Heart right ventricle (tissue), 16 donors: ENCODE data around the gene RFTN1. TPM values are rescaled to one million over a fixed set of nuclear protein-coding genes. Genes with fewer than 3 reads are reported as not detected.
A peak's percentile ranks its signal among the peaks of the same experiment; 100 is the strongest.

Experiments
- ATAC-seq, 8 donors: fragments of 200-7000 bp; cut with Tn5 transposase; one replicate each; pipeline ENCODE4 v1.9.1; 2020; ENCODE audit warnings: mild to moderate bottlenecking in 8 of 8, moderate library complexity in 8 of 8, moderate number of reproducible peaks in 1 of 8
- DNase-seq, 2 donors: peaks; one replicate each; pipeline ENCODE4 v3.0.0-alpha.2; 2020
- H3K27ac ChIP-seq, 10 donors: fragments of 200-600 bp; sonication (generic) in 2 of 10; one replicate each; pipeline versions ENCODE4 v1.5.0 to v1.8.0; 2020 to 2022; ENCODE audit warnings: mild to moderate bottlenecking in 3 of 10
- H3K27me3 ChIP-seq, 7 donors: fragments of 200-600 bp; one replicate each; pipeline ENCODE4 v1.8.0; 2021 to 2022; ENCODE audit warnings: mild to moderate bottlenecking in 2 of 7
- H3K36me3 ChIP-seq, 9 donors: fragments of 200-600 bp; sonication (generic) in 1 of 9; one replicate each; pipeline versions ENCODE4 v1.5.0 to v1.8.0; 2020 to 2022; ENCODE audit warnings: mild to moderate bottlenecking in 2 of 9
- H3K4me1 ChIP-seq, 9 donors: fragments of 200-600 bp; sonication (generic) in 1 of 9; one replicate each; pipeline versions ENCODE4 v1.5.0 to v1.8.0; 2020 to 2022; ENCODE audit warnings: mild to moderate bottlenecking in 4 of 9
- H3K4me3 ChIP-seq, 10 donors: fragments of 200-600 bp; sonication (generic) in 2 of 10; one replicate each; pipeline versions ENCODE4 v1.5.0 to v1.8.0; 2020 to 2022; ENCODE audit warnings: mild to moderate bottlenecking in 7 of 10, moderate library complexity in 2 of 10
- H3K9me3 ChIP-seq, 11 donors: fragments of 200-600 bp in 10 of 11; sonication (generic) in 2 of 11; one replicate each; pipeline versions ENCODE4 v1.5.0 to v1.8.0; 2013 to 2022; ENCODE audit warnings: mild to moderate bottlenecking in 2 of 11, control low read depth in 1 of 11, moderate library complexity in 1 of 11
- WGBS, 2 donors: extraction: QIAGEN DNeasy Blood & Tissue Kit; methylation state at CpG; one replicate each; pipeline ENCODE4 v1.1.7; 2013; ENCODE audit warnings: inconsistent platforms in 1 of 2; 5-methylcytosine and 5-hydroxymethylcytosine counted together
- intact Hi-C, 10 donors: fragments of 100-400 bp; cut with DNase I; formaldehyde crosslinking; loops; one replicate each; pipeline versions ENCODE4 v1.11.1 to v1.14.2; 2022
- polyA plus RNA-seq, 2 donors: library from polyadenylated mRNA; stranded (reverse); fragments of 200-250 nt; gene quantifications; one replicate each; pipeline ENCODE4 v1.2.3, GENCODE V29; 2013
- total RNA-seq, 10 donors: library from RNA; stranded (reverse); fragmentation: NEBNext Ultra II Directional in 3 of 10; extraction: Animal tissue kit (Norgen Biotek cat#: 25700) in 3 of 10; gene quantifications; one replicate each; pipeline versions ENCODE4 v1.2.1 to v1.2.4, GENCODE V29; 2021 to 2023
- TF ChIP-seq, protein P1 (sequence below), 9 donors: fragments of 200-600 bp; sonication (generic) in 2 of 9; IDR thresholded peaks; one replicate each; pipeline versions ENCODE4 v1.5.0 to v1.8.0; 2021 to 2022; ENCODE audit warnings: antibody characterized with exemption in 9 of 9, mild to moderate bottlenecking in 5 of 9, moderate library complexity in 1 of 9
- donor health status: Arrhythmogenic right ventricular cardiomyopathy.
- donor health status: ischemic (EF 13 %, LVEDD 7.1; RV severe dilation, severe dysfunction).
- donor health status: healthy with polysubstance abuse.
- donor health status: DM: no; HTN: yes; CAD: no.
- donor health status: DM: no; HTN: no; CAD: no.
- donor health status: ischemic (EF 25% LVEDD 6.9; RV normal size, moderate dysfunction).
- donor health status: ischemic (EF 25% LVEDD 5.7; RV mildly dilated, moderate dysfunction).
- donor health status: healthy.
- donor health status: DM: yes; HTN: yes; CAD: no.
- donor health status: Ischemic cardiomyopathy.
- donor health status: ischemic (EF 35%, LVEDD 5.7; RV mildly dilated, moderate dysfunction).
- donor health status: nonischemic (EF 11% LVEDD 7.7; RV severe dilation, severe dysfunction).
- donor health status: DM: yes; HTN: yes; CAD: no.
- donor health status: PGD.
- donor health status: ischemic (EF 29% LVEDD 5.4; RV normal size, mild dysfunction).
- donor health status: nonischemic (EF 23%, LVEDD 6.1; RV moderate dilation, normal function).

Gene RFTN1
- total and polyA plus RNA-seq, 12 donors: 17.4 to 32.2 (median 24.0) TPM

DNA sequence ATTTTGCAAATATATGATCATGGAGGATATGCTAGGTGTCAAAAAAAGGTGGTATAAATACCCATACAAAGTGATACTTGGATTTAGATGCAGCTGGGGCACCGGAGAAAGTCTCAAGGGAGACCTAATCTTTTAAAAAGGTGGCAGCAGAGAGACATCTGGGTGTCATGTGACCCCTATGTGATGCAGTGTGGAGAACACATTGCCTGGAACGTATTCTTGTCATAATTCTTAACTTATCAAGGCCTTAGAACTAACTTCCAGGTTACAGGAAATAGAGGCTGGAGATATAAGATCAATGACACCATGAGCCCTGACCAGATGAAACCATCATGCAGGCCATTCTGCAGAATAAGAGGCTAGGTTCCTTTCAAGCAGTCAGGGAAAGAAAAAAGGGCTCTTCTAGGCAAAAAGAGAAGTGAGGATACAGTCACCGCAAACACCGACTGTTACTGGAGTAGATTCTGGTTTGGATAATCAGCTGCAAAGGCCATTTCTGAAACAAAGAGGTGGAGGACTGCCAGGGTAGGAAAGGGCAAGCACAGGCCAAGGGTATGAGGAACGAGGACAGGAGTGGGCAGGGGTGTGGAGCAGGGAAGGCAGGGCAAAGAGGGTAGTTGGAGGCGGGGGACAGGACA is 147.9 kb downstream of the RFTN1 start:
- Histone ChIP-seq H3K36me3 (peaks cover 0 to 91% (median 7%) of the 10 kb centered on the region in 9 donors), H3K27ac (peak overlapping the region in 7 of 10 donors; percentile 13 to 80 (median 39)), H3K4me3 (no peak overlapping the region), H3K27me3 (no peaks in the 10 kb centered on the region), H3K4me1 (peaks cover 3 to 74% (median 31%) of the 10 kb centered on the region in 9 donors), H3K9me3 (no peaks in the 10 kb centered on the region)
- DNase-seq: no peak
- TF ChIP-seq, protein P1, sequence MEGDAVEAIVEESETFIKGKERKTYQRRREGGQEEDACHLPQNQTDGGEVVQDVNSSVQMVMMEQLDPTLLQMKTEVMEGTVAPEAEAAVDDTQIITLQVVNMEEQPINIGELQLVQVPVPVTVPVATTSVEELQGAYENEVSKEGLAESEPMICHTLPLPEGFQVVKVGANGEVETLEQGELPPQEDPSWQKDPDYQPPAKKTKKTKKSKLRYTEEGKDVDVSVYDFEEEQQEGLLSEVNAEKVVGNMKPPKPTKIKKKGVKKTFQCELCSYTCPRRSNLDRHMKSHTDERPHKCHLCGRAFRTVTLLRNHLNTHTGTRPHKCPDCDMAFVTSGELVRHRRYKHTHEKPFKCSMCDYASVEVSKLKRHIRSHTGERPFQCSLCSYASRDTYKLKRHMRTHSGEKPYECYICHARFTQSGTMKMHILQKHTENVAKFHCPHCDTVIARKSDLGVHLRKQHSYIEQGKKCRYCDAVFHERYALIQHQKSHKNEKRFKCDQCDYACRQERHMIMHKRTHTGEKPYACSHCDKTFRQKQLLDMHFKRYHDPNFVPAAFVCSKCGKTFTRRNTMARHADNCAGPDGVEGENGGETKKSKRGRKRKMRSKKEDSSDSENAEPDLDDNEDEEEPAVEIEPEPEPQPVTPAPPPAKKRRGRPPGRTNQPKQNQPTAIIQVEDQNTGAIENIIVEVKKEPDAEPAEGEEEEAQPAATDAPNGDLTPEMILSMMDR (IDR thresholded peaks at IDR 0.05): no peak
- WGBS, 2 donors: 61 to 72% methylated on average over 6 of the region's 6 CpGs
- intact Hi-C loops: loop anchor here in 1 of 10 donors (5.0 to 10.0 kb wide), 2 partner anchors 53 to 149 kb away; partner anchors contain the start of gene RFTN1
- ATAC-seq: peak in 1 of 8 donors; percentile 13

DNA sequence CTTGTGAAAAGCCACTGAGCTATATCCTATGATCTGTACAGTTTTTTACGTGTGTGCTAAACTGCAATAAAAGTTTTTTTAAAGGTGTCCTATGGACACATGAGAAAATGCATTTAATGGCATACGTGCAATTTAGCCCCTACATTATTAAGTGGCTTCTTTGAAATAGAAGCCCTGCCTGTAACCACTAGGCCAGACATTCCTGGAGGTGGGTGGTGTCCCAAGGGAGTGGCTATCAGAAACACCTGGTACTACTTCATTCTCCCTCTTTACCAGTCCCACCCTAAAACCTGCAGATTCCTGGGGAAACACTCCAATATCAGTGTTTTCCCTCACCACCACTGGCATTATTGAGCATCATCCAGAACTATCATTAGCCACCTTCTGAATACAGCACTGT is 148.5 kb downstream of the RFTN1 start:
- H3K4me1 ChIP-seq: peaks cover 3 to 74% (median 29%) of the 10 kb centered on the region in 9 donors
- H3K9me3 ChIP-seq: no peaks in the 10 kb centered on the region
- ATAC-seq (no peak), DNase-seq (no peak)
- no peaks in the 10 kb centered on the region for H3K27me3 ChIP-seq
- WGBS, 2 donors: 77 to 79% methylated on average over 2 of the region's 2 CpGs
- H3K4me3 ChIP-seq: no peak overlapping the region
- TF ChIP-seq, protein P1 (IDR thresholded peaks at IDR 0.05): no peak
- intact Hi-C loops: loop anchor here in 1 of 10 donors (5.0 to 10.0 kb wide), 3 partner anchors 53 to 150 kb away; partner anchors contain the start of gene RFTN1
- H3K27ac ChIP-seq: peak overlapping the region in 1 of 10 donors; percentile 80
- H3K36me3 ChIP-seq: peaks cover 0 to 94% (median 7%) of the 10 kb centered on the region in 9 donors

DNA sequence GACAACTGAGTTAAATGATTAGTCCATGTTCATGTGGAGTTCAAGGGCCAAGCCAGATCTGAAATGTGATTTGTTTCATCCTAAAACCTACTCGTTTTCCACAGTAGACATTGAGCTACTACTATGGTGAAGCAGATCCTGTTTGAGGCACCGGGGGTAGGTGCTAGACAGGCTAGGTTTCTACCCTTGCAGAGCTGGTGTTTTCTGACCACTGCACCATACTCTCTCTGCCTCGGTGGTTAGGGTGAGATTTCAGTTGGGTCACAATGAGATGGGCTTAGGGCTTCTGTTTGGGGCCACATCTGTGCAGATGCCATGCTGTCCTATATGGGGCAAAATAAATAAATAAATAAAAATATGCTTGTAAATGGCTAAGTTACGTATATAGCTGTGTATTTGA is 149.2 kb downstream of the RFTN1 start:
- 80 to 94% methylated on average over 4 of the region's 4 CpGs for WGBS, 2 donors
- intact Hi-C loops: loop anchor here in 1 of 10 donors (5.0 to 10.0 kb wide), 2 partner anchors 103 to 150 kb away; partner anchors contain the start of gene RFTN1
- H3K4me3 ChIP-seq: no peak overlapping the region
- peaks cover 0 to 89% (median 7%) of the 10 kb centered on the region in 9 donors for H3K36me3 ChIP-seq
- peaks cover 3 to 74% (median 28%) of the 10 kb centered on the region in 9 donors for H3K4me1 ChIP-seq
- ATAC-seq: no peak
- H3K9me3 ChIP-seq: peaks cover 0 to 3% (median 0%) of the 10 kb centered on the region in 11 donors
- no peaks in the 10 kb centered on the region for H3K27me3 ChIP-seq
- TF ChIP-seq, protein P1 (IDR thresholded peaks at IDR 0.05): no peak
- no peak overlapping the region for H3K27ac ChIP-seq
- no peak for DNase-seq

DNA sequence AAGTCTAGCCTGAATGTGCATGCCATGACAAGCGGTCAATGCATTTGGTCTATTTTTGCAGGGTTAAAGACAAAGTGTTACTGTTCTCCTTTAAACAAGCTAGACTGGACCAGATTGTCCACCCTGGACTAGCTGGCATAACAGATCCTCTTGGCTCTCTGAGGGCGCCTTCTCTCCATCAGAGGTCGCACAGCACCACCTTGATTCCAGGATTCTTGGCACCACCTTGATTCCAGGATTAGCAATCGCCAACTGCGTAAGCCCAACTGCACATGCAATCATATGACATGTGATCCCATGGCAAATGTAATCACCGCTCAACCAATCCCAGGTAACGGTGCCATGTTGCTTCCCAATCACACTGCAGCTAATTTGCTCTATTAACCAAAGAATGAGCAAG is 149.9 kb downstream of the RFTN1 start:
- no peak for DNase-seq
- H3K4me3 ChIP-seq: no peak overlapping the region
- intact Hi-C loops: loop anchor here in 1 of 10 donors (5.0 to 10.0 kb wide), 2 partner anchors 104 to 151 kb away; partner anchors contain the start of gene RFTN1
- H3K27me3 ChIP-seq: no peaks in the 10 kb centered on the region
- peaks cover 0 to 82% (median 7%) of the 10 kb centered on the region in 9 donors for H3K36me3 ChIP-seq
- peaks cover 0 to 4% (median 0%) of the 10 kb centered on the region in 11 donors for H3K9me3 ChIP-seq
- ATAC-seq: no peak
- WGBS, 2 donors: 98 to 99% methylated on average over 7 of the region's 7 CpGs
- TF ChIP-seq, protein P1 (IDR thresholded peaks at IDR 0.05): no peak
- H3K4me1 ChIP-seq: peaks cover 3 to 77% (median 30%) of the 10 kb centered on the region in 9 donors
- H3K27ac ChIP-seq: no peak overlapping the region
